Measurements from ENCODE around the gene CYP2D6.
"Not testable (repeated sequence)": the region's sequence is repeated elsewhere in the genome, so short reads cannot be mapped to it uniquely, and the experiment has no call there.

The CYP2D6 gene

DNA sequence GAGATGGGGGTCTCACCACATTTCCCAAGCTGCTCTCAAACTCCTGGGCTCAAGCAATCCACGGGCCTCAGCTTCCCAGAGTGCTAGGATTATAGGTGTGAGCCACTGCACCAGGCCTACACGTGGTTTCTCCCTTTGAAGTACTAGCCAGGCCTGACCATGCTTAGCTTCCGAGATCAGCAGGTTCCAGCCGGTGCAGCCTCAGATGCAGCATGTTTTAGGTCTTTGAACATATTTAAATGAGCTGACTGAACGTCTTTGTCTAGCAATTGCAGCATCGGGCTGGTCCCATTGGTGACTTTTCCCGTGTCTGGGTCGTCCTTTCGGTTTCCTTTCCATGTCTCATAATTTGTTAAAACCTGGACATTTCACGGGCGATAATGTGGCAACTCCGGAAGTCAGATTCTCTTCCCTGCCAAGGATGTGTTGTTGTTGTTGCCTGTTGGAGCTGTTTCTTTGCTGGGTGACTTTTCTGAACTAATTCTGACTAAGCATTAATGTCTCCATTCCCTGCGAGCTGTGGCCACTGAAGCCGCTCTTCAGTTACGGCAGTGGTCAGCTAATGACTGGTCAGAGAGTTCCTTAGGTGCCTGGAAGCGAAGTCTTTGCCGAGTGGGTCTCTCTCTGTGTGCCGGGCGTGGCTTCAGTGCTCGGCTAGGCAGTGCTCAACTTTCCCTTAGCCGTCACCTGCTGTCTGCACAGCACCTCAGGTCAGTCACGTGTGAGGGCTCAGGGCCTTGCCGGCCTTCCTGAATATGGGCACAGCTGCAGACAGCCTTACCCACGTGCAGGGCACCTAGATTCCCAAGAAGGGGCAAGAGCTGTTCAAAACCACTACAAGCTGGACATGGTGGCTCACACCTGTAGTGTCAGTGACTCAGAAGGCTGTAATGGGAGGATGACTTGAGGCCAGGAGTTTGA, 3.8 kb upstream of the CYP2D6 start:
- DNase-seq (ENCODE audit: low read depth, low spot score) = no peak

- DNase-seq (ENCODE audit: low read depth, low spot score) = no peak
These were observed 1.8 kb upstream of the CYP2D6 start for GRCh38 chr22:42132457-42132856.

GRCh38 chr22:42131562-42131961, 952 bp upstream of the CYP2D6 start:
- no peak for DNase-seq (ENCODE audit: low read depth, low spot score)

DNA sequence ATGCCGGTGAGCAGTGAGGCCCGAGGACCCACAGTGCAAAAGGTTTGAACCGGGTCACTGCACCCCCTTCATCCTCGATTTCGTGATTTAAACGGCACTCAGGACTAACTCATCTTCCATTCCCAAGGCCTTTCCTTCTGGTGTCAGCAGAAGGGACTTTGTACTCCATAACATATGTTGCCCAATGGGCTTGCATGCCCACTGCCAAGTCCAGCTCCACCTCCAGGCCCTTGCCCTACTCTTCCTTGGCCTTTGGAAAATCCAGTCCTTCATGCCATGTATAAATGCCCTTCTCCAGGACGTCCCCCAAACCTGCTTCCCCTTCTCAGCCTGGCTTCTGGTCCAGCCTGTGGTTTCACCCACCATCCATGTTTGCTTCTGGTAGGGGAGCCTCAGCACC, 428 bp downstream of the CYP2D6 start:
- DNase-seq (ENCODE audit: low read depth, low spot score) = not testable (repeated sequence)

DNA sequence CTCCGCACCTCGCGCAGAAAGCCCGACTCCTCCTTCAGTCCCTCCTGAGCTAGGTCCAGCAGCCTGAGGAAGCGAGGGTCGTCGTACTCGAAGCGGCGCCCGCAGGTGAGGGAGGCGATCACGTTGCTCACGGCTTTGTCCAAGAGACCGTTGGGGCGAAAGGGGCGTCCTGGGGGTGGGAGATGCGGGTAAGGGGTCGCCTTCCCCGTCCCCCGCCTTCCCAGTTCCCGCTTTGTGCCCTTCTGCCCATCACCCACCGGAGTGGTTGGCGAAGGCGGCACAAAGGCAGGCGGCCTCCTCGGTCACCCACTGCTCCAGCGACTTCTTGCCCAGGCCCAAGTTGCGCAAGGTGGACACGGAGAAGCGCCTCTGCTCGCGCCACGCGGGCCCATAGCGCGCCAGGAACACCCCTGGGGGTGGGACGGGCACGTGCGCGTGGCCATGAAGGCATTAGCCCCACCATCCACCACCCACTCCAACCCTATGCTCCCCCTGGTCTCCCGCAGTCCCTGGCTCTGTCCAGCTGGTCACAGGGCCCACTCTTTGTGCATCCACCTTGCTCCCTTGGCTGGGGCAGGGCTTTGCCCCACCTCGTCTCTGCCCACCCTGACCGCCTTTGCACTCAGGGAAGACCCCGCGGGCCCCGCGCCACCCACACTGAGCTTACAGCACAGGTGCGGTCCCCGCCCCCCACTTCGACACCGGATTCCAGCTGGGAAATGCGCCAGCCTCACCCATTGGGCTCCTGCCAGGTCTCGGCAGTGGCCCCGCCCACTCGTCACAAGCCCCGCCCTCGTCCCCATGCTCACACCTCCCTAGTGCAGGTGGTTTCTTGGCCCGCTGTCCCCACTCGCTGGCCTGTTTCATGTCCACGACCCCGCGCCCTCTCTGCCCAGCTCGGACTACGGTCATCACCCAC, 1.6 kb downstream of the CYP2D6 start:
- DNase-seq (ENCODE audit: low read depth, low spot score) = not testable (repeated sequence)

DNA sequence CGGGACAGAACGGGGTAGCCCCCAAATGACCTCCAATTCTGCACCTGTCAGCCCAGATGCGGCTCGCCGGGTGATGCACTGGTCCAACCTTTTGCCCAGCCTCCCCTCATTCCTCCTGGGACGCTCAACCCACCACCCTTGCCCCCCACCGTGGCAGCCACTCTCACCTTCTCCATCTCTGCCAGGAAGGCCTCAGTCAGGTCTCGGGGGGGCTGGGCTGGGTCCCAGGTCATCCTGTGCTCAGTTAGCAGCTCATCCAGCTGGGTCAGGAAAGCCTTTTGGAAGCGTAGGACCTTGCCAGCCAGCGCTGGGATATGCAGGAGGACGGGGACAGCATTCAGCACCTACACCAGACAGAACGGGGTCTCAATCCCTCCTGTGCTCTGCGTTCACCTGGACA, 2.6 kb downstream of the CYP2D6 start:
- DNase-seq (ENCODE audit: low read depth, low spot score) = not testable (repeated sequence)

DNA sequence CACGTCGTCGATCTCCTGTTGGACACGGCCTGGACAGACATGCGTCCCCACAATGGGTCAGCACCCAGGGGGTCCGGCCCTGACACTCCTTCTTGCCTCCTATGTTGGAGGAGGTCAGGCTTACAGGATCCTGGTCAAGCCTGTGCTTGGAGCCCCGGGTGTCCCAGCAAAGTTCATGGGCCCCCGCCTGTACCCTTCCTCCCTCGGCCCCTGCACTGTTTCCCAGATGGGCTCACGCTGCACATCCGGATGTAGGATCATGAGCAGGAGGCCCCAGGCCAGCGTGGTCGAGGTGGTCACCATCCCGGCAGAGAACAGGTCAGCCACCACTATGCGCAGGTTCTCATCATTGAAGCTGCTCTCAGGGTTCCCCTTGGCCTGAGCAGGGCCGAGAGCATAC, 3.0 kb downstream of the CYP2D6 start:
- no peak for DNase-seq (ENCODE audit: low read depth, low spot score)

GRCh38 chr22:42123529-42123928, 7.1 kb downstream of the CYP2D6 start:
- not testable (repeated sequence) for DNase-seq (ENCODE audit: low read depth, low spot score)

- DNase-seq (ENCODE audit: low read depth, low spot score) = not testable (repeated sequence)
These were observed 10.2 kb downstream of the CYP2D6 start for GRCh38 chr22:42120231-42121021.

GRCh38 chr22:42116848-42117424, 13.7 kb downstream of the CYP2D6 start:
- no peak for DNase-seq (ENCODE audit: low read depth, low spot score)

DNA sequence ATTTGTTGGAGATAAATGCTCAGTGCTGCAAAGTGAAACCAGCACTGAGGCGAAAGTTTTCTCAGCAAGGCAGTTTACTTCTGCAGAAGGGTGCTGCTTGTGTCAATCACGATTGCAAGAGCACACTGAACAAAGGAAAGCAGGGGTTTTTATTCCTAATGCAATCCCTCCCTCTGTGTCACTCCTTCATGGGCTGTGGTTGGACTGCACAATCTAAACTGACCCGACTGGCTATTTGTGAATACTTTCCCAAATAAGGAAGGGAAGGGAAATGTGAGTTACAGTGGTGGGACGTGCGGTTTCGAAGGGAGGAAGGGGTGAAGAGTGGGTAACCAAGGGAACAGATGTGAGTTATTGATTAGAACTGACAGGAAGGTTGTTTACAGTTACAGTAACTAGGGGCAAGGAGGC, 15.2 kb downstream of the CYP2D6 start:
- not testable (repeated sequence) for DNase-seq (ENCODE audit: low read depth, low spot score)

- DNase-seq (ENCODE audit: low read depth, low spot score) = no peak
These were observed 15.9 kb downstream of the CYP2D6 start for GRCh38 chr22:42114721-42115120.

- not testable (repeated sequence) for DNase-seq (ENCODE audit: low read depth, low spot score)
These were observed 17.8 kb downstream of the CYP2D6 start for GRCh38 chr22:42112793-42113192.

GRCh38 chr22:42111798-42112197, 18.8 kb downstream of the CYP2D6 start:
- DNase-seq (ENCODE audit: low read depth, low spot score) = no peak

GRCh38 chr22:42108848-42109247, 21.8 kb downstream of the CYP2D6 start:
- DNase-seq (ENCODE audit: low read depth, low spot score) = no peak

GRCh38 chr22:42104332-42104860, 26.2 kb downstream of the CYP2D6 start:
- not testable (repeated sequence) for DNase-seq (ENCODE audit: low read depth, low spot score)

- no peak for DNase-seq (ENCODE audit: low read depth, low spot score)
These were observed 29.4 kb downstream of the CYP2D6 start for GRCh38 chr22:42101199-42101598.

DNA sequence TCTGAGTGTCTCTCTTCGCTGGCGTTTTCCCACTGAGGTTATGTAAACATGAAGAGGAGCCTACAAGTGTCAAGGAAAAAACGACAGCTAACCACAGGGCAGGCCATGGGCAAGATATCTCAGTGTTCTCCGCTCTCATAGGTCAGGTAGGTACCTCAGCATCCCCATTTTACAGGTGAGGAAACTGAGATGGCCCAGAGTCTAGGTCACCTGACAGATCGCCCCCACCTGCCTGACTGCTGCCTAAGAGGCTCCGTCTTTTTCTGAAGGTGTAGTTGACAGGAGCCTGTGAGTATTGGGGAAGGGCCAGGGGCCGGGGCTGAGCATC, 39.2 kb downstream of the CYP2D6 start:
- no peak for DNase-seq (ENCODE audit: low read depth, low spot score)

DNA sequence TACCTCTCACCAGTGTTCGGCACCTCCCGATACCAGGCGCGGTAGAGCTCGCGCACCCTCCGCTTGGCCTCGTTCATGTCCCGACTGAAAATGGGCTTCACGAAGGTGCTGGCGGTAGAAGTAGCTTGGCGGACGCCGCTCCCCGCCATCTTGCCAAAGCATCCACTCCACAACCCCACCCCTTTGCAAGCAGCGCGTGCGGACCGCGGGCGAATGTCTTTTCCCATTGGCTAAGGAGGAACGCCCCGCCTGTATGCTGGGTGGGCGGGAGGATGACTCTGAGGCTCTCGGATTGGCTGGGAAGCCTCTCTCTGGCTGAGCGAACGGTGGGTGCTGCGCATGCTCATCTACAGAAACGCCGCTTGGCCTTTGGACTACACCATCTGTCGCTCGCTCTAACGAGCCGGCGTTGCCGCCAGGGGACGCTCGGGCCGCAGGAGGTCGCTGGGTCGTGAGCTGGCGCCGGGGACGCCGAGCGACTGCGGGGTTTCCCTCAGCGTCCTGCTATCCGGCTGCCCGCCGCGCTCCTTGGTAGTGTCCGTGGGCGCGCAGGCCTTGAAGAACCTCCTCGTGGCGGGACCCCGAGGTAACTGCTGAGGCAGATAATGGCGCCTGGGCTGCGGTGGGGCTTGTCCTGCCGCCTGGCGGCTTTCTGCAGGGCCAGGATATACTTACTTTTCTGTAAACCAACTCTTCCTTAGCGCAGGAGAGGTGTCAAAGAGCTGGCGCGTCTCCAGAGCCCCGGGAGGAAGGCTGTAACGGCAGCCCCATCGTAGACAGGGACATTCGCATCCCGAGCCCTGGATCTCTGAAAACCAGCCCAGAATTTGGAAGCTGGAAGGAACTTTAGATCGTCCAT, 39.8 kb downstream of the CYP2D6 start, which contains the start of gene NDUFA6:
Gene NDUFA6 (minus strand): TSS at position 177 of the 859 bp plus-strand sequence. CDS start 28 bp downstream, at position 149.
- DNase-seq (ENCODE audit: low read depth, low spot score) = peak; percentile 95

- DNase-seq (ENCODE audit: low read depth, low spot score) = no peak
These were observed 44.6 kb downstream of the CYP2D6 start for GRCh38 chr22:42086051-42086450.

Data from smooth muscle cell of the brain vasculature (primary cell).